Smooth muscle cell (in vitro differentiated cells): ENCODE data around the gene NCF1. TPM values are rescaled to one million over a fixed set of nuclear protein-coding genes. Genes with fewer than 3 reads are reported as not detected.
A peak's percentile ranks its signal among the peaks of the same experiment; 100 is the strongest.
"Not testable (repeated sequence)": the region's sequence is repeated elsewhere in the genome, so short reads cannot be mapped to it uniquely, and the experiment has no call there.

Source experiments
- DNase-seq: peaks from one replicate; lab custom pipeline; 2025; ENCODE audit not compliant: unreplicated experiment; lab: John Stamatoyannopoulos, UW
- H2AFZ ChIP-seq: fragments of 200-600 bp; sonication (generic); 2 replicates; pipeline ENCODE4 v1.6.0; 2016; ENCODE audit warnings: antibody characterized with exemption, low read depth, mild to moderate bottlenecking
- H3F3A ChIP-seq: fragments of 200-600 bp; sonication (generic); 2 replicates; pipeline ENCODE4 v1.6.0; 2017; ENCODE audit warnings: antibody characterized with exemption, low read depth
- H3K27ac ChIP-seq: fragments of 200-600 bp; sonication (generic); 2 replicates; pipeline ENCODE4 v1.5.1; 2016; ENCODE audit warnings: low read depth, mild to moderate bottlenecking
- H3K27me3 ChIP-seq: fragments of 200-600 bp; sonication (generic); 2 replicates; pipeline ENCODE4 v1.6.1; 2016; ENCODE audit warnings: low read depth, mild to moderate bottlenecking
- H3K36me3 ChIP-seq: fragments of 200-600 bp; sonication (generic); 2 replicates; pipeline ENCODE4 v1.5.1; 2016; ENCODE audit warnings: low read depth
- H3K4me1 ChIP-seq: fragments of 200-600 bp; sonication (generic); 2 replicates; pipeline ENCODE4 v1.5.1; 2016; ENCODE audit warnings: low read depth
- H3K4me2 ChIP-seq: fragments of 200-600 bp; sonication (generic); 2 replicates; pipeline ENCODE4 v1.6.0; 2016; ENCODE audit warnings: mild to moderate bottlenecking
- H3K4me3 ChIP-seq: fragments of 200-600 bp; sonication (generic); 2 replicates; pipeline ENCODE4 v1.5.1; 2016; ENCODE audit warnings: mild to moderate bottlenecking
- H3K79me2 ChIP-seq: fragments of 200-600 bp; sonication (generic); 2 replicates; pipeline ENCODE4 v1.6.0; 2016; ENCODE audit warnings: low read depth, mild to moderate bottlenecking
- H3K9ac ChIP-seq: fragments of 200-600 bp; sonication (generic); 2 replicates; pipeline ENCODE4 v1.6.0; 2016; ENCODE audit warnings: low read depth
- H3K9me3 ChIP-seq: fragments of 200-600 bp; sonication (generic); replicated peaks from 2 replicates; pipeline ENCODE4 v1.5.1; 2016; ENCODE audit warnings: low read depth
- H4K20me1 ChIP-seq: fragments of 200-600 bp; sonication (generic); 2 replicates; pipeline ENCODE4 v1.6.0; 2016; ENCODE audit warnings: low read depth
- WGBS: methylation state at CpG from one replicate; pipeline ENCODE4 v1.1.7; 2016; ENCODE audit warnings: low lambda C conversion rate; 5-methylcytosine and 5-hydroxymethylcytosine counted together
- polyA plus RNA-seq: library from polyadenylated mRNA; unstranded; fragments of >200 nt; fragmentation: Nextera tagmentation; extraction: Ambion mirVana; gene quantifications from 2 replicates; pipeline ENCODE4 v1.2.1, GENCODE V29; 2016
- total RNA-seq: library from RNA; depleted of rRNA; stranded (reverse); fragments of >200 nt; gene quantifications from 2 replicates; pipeline ENCODE4 v1.2.3, GENCODE V29; 2014

NCF1 gene
- total and polyA plus RNA-seq, 2 experiments from 2014 or later, result 0.90 TPM; not detected in 1

- H3K9me3 ChIP-seq, H3K27me3 ChIP-seq, H3K4me3 ChIP-seq, H3K9ac ChIP-seq, H4K20me1 ChIP-seq, H3K36me3 ChIP-seq, H3F3A ChIP-seq, H3K4me2 ChIP-seq, H3K79me2 ChIP-seq, H2AFZ ChIP-seq, H3K4me1 ChIP-seq, H3K27ac ChIP-seq, DNase-seq: not testable (repeated sequence)
- WGBS, result 91% methylated on average over 4 of the region's 7 CpGs
Measured at GRCh38 chr7:74770062-74770461, 3.7 kb upstream of the NCF1 start.

GRCh38 chr7:74772093-74772492 lies 1.7 kb upstream of the NCF1 start:
- not testable (repeated sequence) for H3K27me3 ChIP-seq, H2AFZ ChIP-seq, H3K4me2 ChIP-seq, H3K4me1 ChIP-seq, H3K9ac ChIP-seq, DNase-seq, H3K36me3 ChIP-seq, H3K4me3 ChIP-seq, H4K20me1 ChIP-seq, H3K27ac ChIP-seq, H3K79me2 ChIP-seq, H3F3A ChIP-seq, H3K9me3 ChIP-seq
- WGBS, result 98% methylated on average over 6 of the region's 6 CpGs

GRCh38 chr7:74775111-74775510 lies 1.3 kb downstream of the NCF1 start:
- H3K4me1 ChIP-seq, H2AFZ ChIP-seq, H3K36me3 ChIP-seq, H3K4me2 ChIP-seq, H3K27me3 ChIP-seq, H3K27ac ChIP-seq, DNase-seq, H3K9ac ChIP-seq, H3K4me3 ChIP-seq, H4K20me1 ChIP-seq, H3K79me2 ChIP-seq, H3K9me3 ChIP-seq, H3F3A ChIP-seq: not testable (repeated sequence)
- WGBS, result no CpG with 5 or more reads among the region's 6 CpGs

GRCh38 chr7:74779053-74779452 lies 5.2 kb downstream of the NCF1 start:
- WGBS, result 88% methylated on average over 10 of the region's 17 CpGs
- H3K9me3 ChIP-seq, result not testable (repeated sequence)

GRCh38 chr7:74781746-74782145 lies 7.9 kb downstream of the NCF1 start:
- H3K4me2 ChIP-seq, H3F3A ChIP-seq, H3K27ac ChIP-seq, H3K9ac ChIP-seq, H3K27me3 ChIP-seq, H4K20me1 ChIP-seq, DNase-seq, H3K79me2 ChIP-seq, H3K9me3 ChIP-seq, H3K4me3 ChIP-seq, H3K4me1 ChIP-seq, H3K36me3 ChIP-seq, H2AFZ ChIP-seq: not testable (repeated sequence)
- 95% methylated on average over 4 of the region's 6 CpGs for WGBS

More at GRCh38 chr7:74779053-74779452, 5.2 kb downstream of the NCF1 start:
- not testable (repeated sequence) for DNase-seq, H3K27me3 ChIP-seq, H3K27ac ChIP-seq, H3K4me3 ChIP-seq, H3F3A ChIP-seq, H3K4me1 ChIP-seq, H3K9ac ChIP-seq, H4K20me1 ChIP-seq, H3K4me2 ChIP-seq, H3K79me2 ChIP-seq, H2AFZ ChIP-seq, H3K36me3 ChIP-seq

- not testable (repeated sequence) for H3K27ac ChIP-seq, H3K79me2 ChIP-seq, H3F3A ChIP-seq, H3K4me1 ChIP-seq, DNase-seq, H3K27me3 ChIP-seq, H3K4me2 ChIP-seq, H3K9ac ChIP-seq, H3K4me3 ChIP-seq, H2AFZ ChIP-seq, H4K20me1 ChIP-seq, H3K9me3 ChIP-seq, H3K36me3 ChIP-seq
- WGBS, result 88% methylated on average over 5 of the region's 5 CpGs
Measured at GRCh38 chr7:74783595-74783994, 9.8 kb downstream of the NCF1 start.

- H3K9ac ChIP-seq, H3F3A ChIP-seq, H3K27ac ChIP-seq, H3K36me3 ChIP-seq, H4K20me1 ChIP-seq, H3K9me3 ChIP-seq, H3K27me3 ChIP-seq, H2AFZ ChIP-seq, H3K4me1 ChIP-seq, H3K79me2 ChIP-seq, H3K4me3 ChIP-seq: not testable (repeated sequence)
- peak; percentile 70 for DNase-seq
- WGBS, result 0% methylated on average over 5 of the region's 82 CpGs
- peak overlapping the region; percentile 57 for H3K4me2 ChIP-seq
Measured at GRCh38 chr7:74788369-74789150, 14.7 kb downstream of the NCF1 start.

- not testable (repeated sequence) for H2AFZ ChIP-seq, H4K20me1 ChIP-seq, H3K79me2 ChIP-seq, H3K4me1 ChIP-seq, H3K4me2 ChIP-seq, H3K36me3 ChIP-seq, H3K9ac ChIP-seq, H3K9me3 ChIP-seq, DNase-seq, H3F3A ChIP-seq, H3K4me3 ChIP-seq, H3K27ac ChIP-seq, H3K27me3 ChIP-seq
- WGBS, result 48% methylated on average over 3 of the region's 24 CpGs
Measured at GRCh38 chr7:74789200-74789736, 15.5 kb downstream of the NCF1 start.
